HuH-7.5 (cell line): ENCODE data around the gene SLC44A1.

Experiments
- DNase-seq: peaks from one replicate; pipeline ENCODE4 v3.0.0; 2011; ENCODE audit warnings: low spot score

SLC44A1 gene

DNA sequence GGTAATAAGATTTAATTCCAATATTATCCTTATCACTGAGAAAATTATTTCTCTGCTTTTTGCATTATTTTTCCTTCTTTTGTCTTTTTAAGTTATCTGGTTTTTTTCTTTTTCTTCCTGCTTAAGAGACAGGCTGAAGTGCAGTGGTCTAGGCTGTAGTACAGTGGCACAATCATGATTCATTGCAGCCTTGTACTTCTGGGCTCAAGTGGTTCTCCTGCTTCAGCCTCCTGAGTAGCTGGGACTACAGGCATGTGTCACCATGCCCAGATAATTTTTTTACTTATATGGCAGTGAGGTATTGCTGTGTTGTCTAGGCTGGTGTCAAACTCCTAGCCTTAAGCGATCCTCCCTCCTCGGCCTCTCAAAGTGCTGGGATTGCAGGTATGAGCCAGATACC is 93.9 kb downstream of the SLC44A1 start:
- no peak for DNase-seq

DNA sequence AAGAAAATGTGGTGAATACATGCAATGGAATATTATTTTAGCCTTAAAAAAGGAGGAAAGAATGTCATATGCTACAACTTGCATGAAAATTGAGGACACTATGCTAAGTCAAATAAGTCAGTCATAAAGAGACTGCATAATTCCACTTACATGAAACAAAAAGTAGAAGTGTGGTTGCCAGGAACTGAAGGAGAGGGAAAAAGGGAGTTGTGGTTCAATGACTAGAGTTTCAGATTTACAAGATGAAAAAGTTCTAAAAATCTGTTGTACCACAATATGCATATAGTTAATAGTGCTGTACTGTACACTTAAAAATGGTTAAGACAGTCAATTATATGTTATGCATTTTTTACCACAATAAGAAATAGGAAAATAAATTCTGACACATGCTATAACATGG is 95.4 kb downstream of the SLC44A1 start:
- no peak for DNase-seq

DNA sequence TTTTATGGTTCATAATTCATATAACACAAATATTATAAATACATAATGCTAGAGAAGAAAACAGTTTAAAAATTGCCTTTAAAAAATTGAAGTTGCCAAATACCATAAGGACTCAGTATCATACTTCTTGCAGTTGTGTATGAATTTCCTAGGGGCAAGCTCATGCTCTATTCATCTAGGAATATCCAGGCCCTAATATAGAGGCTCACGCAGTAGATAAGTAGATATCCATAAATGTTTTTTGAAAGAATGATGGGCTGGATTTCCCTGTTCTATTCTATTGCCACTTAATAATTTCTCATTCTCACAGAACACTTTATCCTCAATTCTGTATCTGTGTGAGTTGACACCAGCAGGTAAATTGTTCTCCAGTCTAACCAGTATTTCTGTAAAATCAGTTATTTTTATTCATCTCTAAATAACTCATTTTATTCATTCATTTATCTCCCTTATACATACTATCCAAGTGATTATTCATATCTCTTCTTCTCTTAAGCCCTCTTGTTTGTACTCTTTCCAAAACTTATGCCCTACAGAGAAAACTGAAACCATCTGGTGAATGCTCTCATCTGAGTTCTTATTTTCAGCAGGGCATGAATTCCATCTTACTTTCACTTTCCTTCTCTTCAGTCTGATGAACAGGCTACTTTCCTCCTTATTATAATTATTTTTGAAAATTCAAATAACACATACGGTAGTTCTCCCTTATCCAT is 97.1 kb downstream of the SLC44A1 start:
- DNase-seq = no peak

- DNase-seq = no peak
Measured at GRCh38 chr9:105342147-105342505, 97.7 kb downstream of the SLC44A1 start.

DNA sequence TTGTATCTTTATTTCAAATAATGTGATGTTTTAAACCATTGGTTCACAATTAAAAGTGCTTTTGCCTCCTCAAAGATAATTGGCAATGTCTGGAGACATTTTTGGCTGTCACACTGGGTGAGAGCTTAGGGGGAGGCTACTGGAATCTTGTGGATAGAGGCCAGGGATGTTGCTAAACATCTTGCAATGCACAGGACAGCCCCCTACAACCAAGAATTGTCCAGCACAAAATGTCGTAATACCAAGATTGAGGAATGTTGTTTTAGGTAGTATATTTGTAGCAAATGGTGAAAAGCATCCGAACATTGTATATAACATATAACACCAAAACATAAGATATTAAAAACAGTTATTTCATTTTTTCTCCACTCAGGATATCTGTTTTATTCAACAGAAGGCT is 99.8 kb downstream of the SLC44A1 start:
- no peak for DNase-seq

- no peak for DNase-seq
Measured at GRCh38 chr9:105345626-105346025, 101.2 kb downstream of the SLC44A1 start.

DNA sequence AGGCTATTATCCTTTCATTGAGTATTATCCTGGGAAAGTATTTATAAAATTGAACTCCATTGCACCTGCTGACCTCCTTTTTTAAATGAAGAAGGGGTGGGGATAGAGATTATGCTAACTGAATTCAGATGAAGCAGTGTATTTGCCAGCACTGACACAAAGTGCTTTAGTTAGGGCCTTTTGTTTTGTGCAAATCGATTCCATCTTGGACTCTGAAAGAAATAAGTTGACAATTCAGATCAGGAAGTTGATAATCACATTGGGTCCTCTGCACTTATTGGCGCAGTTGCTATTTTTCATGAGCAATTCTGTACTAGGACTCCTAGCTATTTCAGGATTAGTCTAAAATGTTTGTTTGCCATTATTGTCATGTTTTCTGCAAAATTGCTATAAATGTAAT is 101.8 kb downstream of the SLC44A1 start:
- DNase-seq = no peak

GRCh38 chr9:105354448-105354847 is 110.0 kb downstream of the SLC44A1 start:
- DNase-seq = no peak

GRCh38 chr9:105355781-105356180 is 111.3 kb downstream of the SLC44A1 start:
- no peak for DNase-seq

- DNase-seq = no peak
Measured at GRCh38 chr9:105357937-105358336, 113.5 kb downstream of the SLC44A1 start.

DNA sequence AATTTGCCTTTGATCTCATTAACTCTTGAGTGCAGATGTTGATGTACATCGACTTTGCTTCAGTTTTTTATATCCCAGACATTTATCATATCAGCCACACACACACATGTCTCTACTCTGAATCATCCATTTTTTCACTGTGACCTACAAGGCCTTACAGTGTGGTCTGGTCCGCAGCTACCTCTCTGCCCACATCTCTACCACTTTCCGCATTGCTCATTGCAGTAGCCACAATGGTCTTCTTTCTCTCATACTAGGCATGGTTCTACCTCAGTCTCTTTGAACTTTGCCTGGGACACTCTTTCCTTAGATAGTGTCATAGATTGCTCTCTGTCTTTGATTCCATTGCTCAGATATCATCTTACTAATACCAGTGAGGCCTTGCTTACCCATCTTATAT is 115.4 kb downstream of the SLC44A1 start:
- DNase-seq = no peak

DNA sequence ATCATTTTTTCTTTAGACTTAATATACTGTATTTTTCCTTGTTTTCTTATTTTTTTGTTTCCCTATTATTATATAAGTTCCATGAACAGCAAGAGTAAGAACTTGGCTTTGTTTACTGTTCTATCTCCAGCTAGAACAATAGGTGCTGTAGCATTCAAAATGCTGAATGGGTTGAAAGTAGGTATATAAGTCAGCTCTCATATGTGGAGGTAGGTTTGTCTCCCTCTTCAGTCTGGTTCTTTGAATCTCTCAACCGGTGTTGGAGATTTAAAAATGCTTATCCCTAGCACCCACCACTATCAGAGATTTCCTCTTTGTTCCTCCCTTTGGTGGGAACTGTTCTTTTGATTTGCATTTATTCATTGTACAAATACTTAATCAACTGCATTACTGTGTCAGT is 115.9 kb downstream of the SLC44A1 start:
- DNase-seq = no peak

DNA sequence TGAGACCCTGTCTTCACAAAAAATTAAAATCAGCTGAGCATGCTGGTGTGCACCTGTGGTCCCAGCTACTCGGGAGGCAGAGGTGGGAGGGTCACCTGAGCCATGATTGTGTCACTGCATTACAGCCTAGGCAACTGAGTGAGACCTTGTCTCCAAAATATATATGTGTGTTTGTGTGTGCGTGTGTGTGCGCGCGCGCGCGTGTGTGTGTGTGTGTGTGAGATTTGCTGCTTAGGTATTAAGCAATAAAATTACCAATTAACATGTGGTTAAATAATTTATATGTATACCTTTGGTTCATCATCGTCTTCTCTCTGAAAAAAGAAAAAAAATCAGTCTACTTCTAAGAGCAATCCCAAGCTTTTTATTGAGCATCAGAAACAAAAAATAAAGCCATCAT is 117.4 kb downstream of the SLC44A1 start:
- DNase-seq = no peak

DNA sequence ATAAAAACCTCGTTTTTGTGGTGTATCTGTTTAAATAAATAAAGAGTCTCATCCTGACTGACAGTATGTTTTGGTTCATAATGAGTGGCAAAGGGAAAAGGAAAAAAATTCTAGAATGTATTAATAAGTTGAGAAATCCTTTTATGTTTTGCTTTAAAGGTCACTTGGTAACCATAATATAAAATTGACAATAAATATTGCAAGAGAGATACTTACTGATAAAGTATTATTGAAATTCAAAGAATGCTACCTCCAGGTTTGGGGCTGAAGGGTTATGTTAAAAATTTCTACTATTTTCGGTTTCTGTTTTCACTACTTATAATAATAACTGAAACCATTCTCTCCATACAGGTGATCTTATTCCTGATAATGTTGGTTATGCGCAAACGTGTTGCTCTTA is 118.0 kb downstream of the SLC44A1 start:
- DNase-seq = no peak

- DNase-seq = no peak
Measured at GRCh38 chr9:105363837-105364236, 119.4 kb downstream of the SLC44A1 start.

- no peak for DNase-seq
Measured at GRCh38 chr9:105369911-105370310, 125.5 kb downstream of the SLC44A1 start.

DNA sequence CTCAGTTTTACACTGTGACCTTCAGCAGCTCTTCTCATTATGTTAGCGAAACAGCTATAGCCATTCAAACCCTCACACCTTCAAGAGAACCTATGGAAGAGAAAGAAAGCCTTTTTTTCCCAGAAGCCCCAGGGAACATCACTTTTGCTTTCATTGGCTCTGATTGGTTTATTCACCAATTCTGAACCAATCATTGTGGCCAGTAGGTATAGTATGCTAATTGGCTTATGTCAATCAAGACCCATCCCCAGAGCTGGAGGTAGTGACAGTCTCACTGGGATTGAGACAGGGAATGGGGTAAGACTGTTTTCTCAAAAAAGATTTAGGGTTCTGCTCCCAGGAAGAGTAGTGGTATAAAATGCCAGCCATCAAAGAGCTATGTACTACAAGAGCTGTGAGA is 129.3 kb downstream of the SLC44A1 start:
- no peak for DNase-seq

- DNase-seq = no peak
Measured at GRCh38 chr9:105375323-105375722, 130.9 kb downstream of the SLC44A1 start.

DNA sequence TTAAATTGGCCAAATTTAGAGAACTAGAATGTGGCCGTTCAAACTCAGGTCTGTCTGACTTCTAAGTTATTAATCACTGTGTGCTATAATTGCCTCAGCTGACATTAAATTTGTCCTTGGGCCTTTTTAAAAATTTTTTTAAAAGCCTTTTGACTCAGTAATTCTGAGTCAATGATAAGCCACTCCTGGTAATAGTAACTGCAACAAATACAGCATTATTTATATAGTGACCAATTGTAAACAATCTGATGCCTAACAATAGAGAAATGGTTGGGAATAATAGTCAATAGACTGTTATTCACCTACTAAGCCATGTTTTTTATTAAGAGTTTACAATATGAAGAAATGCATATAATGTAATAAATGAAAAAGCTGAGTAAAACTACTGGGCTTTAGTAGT is 132.4 kb downstream of the SLC44A1 start:
- no peak for DNase-seq

- DNase-seq = no peak
Measured at GRCh38 chr9:105385381-105385985, 141.0 kb downstream of the SLC44A1 start.

DNA sequence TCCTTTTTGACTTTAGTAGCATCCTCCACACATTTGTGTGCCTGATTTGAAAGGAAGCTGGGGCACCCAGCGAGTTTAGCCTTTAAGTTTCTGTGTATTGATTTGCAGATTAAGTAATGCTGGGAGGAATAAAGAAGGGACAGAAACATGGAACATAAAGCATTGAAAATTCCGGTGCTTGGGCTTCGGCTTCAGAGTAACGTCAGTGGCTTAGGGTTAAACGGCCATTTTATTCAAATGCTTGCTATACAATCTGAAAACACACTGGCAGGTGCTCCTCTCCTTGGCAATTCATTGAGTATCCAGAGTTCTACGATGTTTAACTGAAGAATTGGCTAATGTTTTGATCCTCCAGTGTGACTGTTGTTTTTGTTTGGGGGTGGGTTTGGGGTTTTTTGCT is 145.3 kb downstream of the SLC44A1 start:
- no peak for DNase-seq

- DNase-seq = no peak
Measured at GRCh38 chr9:105390871-105391270, 146.4 kb downstream of the SLC44A1 start.

- DNase-seq = no peak
Measured at GRCh38 chr9:105391288-105391687, 146.8 kb downstream of the SLC44A1 start.

- no peak for DNase-seq
Measured at GRCh38 chr9:105392531-105392930, 148.1 kb downstream of the SLC44A1 start.
